ENCODE data around the gene ZC3H15. TPM values are rescaled to one million over a fixed set of nuclear protein-coding genes. Genes with fewer than 3 reads are reported as not detected.

ZC3H15 gene
- total and polyA plus RNA-seq, 4 donors, result 63.6 to 103 (median 81.6) TPM

GRCh38 chr2:186551323-186552050, 65.4 kb downstream of the ZC3H15 start:
- no peaks in the 10 kb centered on the region for H3K36me3 ChIP-seq (ENCODE audit: control insufficient read depth, insufficient read depth, low read length)
- H3K27me3 ChIP-seq (ENCODE audit: control insufficient read depth, insufficient read depth, low read length), result no peaks in the 10 kb centered on the region
- H3K27ac ChIP-seq (ENCODE audit: low read depth, low read length), result no peak overlapping the region
- H3K4me1 ChIP-seq (ENCODE audit: control insufficient read depth, insufficient read depth, low read length), result no peaks in the 10 kb centered on the region
- no peak overlapping the region for H3K4me3 ChIP-seq (ENCODE audit: low read depth, low read length)
- no CpG with 5 or more reads among the region's 8 CpGs for WGBS (ENCODE audit: insufficient coverage)
- H3K9me3 ChIP-seq (ENCODE audit: control insufficient read depth, insufficient read depth, low read length), result no peaks in the 10 kb centered on the region
- no peak for DNase-seq (ENCODE audit: low read depth in 4 of 6, low spot score in 6 of 6)

GRCh38 chr2:186554429-186554828, 68.4 kb downstream of the ZC3H15 start:
- DNase-seq (ENCODE audit: low read depth in 4 of 6, low spot score in 6 of 6), result no peak
- WGBS (ENCODE audit: insufficient coverage), result 80% methylated on average over 1 of the region's 1 CpG
- Histone ChIP-seq H3K27me3 (ENCODE audit: control insufficient read depth, insufficient read depth, low read length) (no peaks in the 10 kb centered on the region), H3K4me3 (ENCODE audit: low read depth, low read length) (no peak overlapping the region), H3K9me3 (ENCODE audit: control insufficient read depth, insufficient read depth, low read length) (no peaks in the 10 kb centered on the region), H3K4me1 (ENCODE audit: control insufficient read depth, insufficient read depth, low read length) (no peaks in the 10 kb centered on the region), H3K36me3 (ENCODE audit: control insufficient read depth, insufficient read depth, low read length) (no peaks in the 10 kb centered on the region), H3K27ac (ENCODE audit: low read depth, low read length) (no peak overlapping the region)

GRCh38 chr2:186554850-186555671, 69.0 kb downstream of the ZC3H15 start:
- Histone ChIP-seq H3K27me3 (ENCODE audit: control insufficient read depth, insufficient read depth, low read length) (no peaks in the 10 kb centered on the region), H3K4me3 (ENCODE audit: low read depth, low read length) (no peak overlapping the region), H3K9me3 (ENCODE audit: control insufficient read depth, insufficient read depth, low read length) (no peaks in the 10 kb centered on the region), H3K36me3 (ENCODE audit: control insufficient read depth, insufficient read depth, low read length) (no peaks in the 10 kb centered on the region), H3K4me1 (ENCODE audit: control insufficient read depth, insufficient read depth, low read length) (no peaks in the 10 kb centered on the region), H3K27ac (ENCODE audit: low read depth, low read length) (no peak overlapping the region)
- peak in 1 of 6 donors; percentile 20 for DNase-seq (ENCODE audit: low read depth in 4 of 6, low spot score in 6 of 6)
- WGBS (ENCODE audit: insufficient coverage), result 100% methylated on average over 1 of the region's 8 CpGs

- H3K9me3 ChIP-seq (ENCODE audit: control insufficient read depth, insufficient read depth, low read length), result no peaks in the 10 kb centered on the region
- H3K36me3 ChIP-seq (ENCODE audit: control insufficient read depth, insufficient read depth, low read length), result no peaks in the 10 kb centered on the region
- no peaks in the 10 kb centered on the region for H3K27me3 ChIP-seq (ENCODE audit: control insufficient read depth, insufficient read depth, low read length)
- WGBS (ENCODE audit: insufficient coverage), result 92% methylated on average over 1 of the region's 2 CpGs
- no peak overlapping the region for H3K4me3 ChIP-seq (ENCODE audit: low read depth, low read length)
- no peaks in the 10 kb centered on the region for H3K4me1 ChIP-seq (ENCODE audit: control insufficient read depth, insufficient read depth, low read length)
- no peak overlapping the region for H3K27ac ChIP-seq (ENCODE audit: low read depth, low read length)
- no peak for DNase-seq (ENCODE audit: low read depth in 4 of 6, low spot score in 6 of 6)
Measured at GRCh38 chr2:186558512-186559276, 72.6 kb downstream of the ZC3H15 start.

Other genes with a start within 250 kb of the ZC3H15 start
- gene ITGAV, start 103.8 kb downstream of the ZC3H15 start, total RNA-seq, result 100 to 1,000 TPM; 122 to 146 TPM
- 10 to 100 TPM; 42.8 to 76.1 TPM for gene ITGAV, start 103.8 kb downstream of the ZC3H15 start, polyA plus RNA-seq (ENCODE audit: insufficient read length in 2 of 2)
- gene FAM171B, start 207.8 kb downstream of the ZC3H15 start, total RNA-seq, result 100 to 1,000 TPM in 1 of 2 donors, 10 to 100 TPM in 1; 50.0 to 163 TPM
- gene FAM171B, start 207.8 kb downstream of the ZC3H15 start, polyA plus RNA-seq (ENCODE audit: insufficient read length in 2 of 2), result 10 to 100 TPM; 50.3 to 78.1 TPM

Measured in spinal cord (tissue), 10 donors.